ENCODE measurements around the gene ESR1. TPM values are rescaled to one million over a fixed set of nuclear protein-coding genes. Genes with fewer than 3 reads are reported as not detected.

ESR1 gene
- total RNA-seq, 2 donors from 2014 or later: 4.9 TPM

- peak overlapping the region; percentile 60 to 70 for H3K27ac ChIP-seq
- DNase-seq (ENCODE audit: low spot score) (peak; percentile 92), ATAC-seq (ENCODE audit: insufficient number of reproducible peaks, low FRiP score, low read depth) (peak; percentile 99)
- H3K4me1 ChIP-seq (ENCODE audit: control insufficient read depth in 1 of 2, low read depth in 2 of 2): peaks cover 29 to 53% of the 10 kb centered on the region in 2 donors
- TF ChIP-seq, protein P1, sequence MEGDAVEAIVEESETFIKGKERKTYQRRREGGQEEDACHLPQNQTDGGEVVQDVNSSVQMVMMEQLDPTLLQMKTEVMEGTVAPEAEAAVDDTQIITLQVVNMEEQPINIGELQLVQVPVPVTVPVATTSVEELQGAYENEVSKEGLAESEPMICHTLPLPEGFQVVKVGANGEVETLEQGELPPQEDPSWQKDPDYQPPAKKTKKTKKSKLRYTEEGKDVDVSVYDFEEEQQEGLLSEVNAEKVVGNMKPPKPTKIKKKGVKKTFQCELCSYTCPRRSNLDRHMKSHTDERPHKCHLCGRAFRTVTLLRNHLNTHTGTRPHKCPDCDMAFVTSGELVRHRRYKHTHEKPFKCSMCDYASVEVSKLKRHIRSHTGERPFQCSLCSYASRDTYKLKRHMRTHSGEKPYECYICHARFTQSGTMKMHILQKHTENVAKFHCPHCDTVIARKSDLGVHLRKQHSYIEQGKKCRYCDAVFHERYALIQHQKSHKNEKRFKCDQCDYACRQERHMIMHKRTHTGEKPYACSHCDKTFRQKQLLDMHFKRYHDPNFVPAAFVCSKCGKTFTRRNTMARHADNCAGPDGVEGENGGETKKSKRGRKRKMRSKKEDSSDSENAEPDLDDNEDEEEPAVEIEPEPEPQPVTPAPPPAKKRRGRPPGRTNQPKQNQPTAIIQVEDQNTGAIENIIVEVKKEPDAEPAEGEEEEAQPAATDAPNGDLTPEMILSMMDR (IDR thresholded peaks at IDR 0.05): no peak
- no peak overlapping the region for H3K4me3 ChIP-seq
- no peaks in the 10 kb centered on the region for H3K9me3 ChIP-seq
- H3K27me3 ChIP-seq (replicated peaks; ENCODE audit: insufficient read depth): no peaks in the 10 kb centered on the region
- no peaks in the 10 kb centered on the region for H3K36me3 ChIP-seq
Measured at GRCh38 chr6:152094992-152095592, 287.6 kb downstream of the ESR1 start.

DNA sequence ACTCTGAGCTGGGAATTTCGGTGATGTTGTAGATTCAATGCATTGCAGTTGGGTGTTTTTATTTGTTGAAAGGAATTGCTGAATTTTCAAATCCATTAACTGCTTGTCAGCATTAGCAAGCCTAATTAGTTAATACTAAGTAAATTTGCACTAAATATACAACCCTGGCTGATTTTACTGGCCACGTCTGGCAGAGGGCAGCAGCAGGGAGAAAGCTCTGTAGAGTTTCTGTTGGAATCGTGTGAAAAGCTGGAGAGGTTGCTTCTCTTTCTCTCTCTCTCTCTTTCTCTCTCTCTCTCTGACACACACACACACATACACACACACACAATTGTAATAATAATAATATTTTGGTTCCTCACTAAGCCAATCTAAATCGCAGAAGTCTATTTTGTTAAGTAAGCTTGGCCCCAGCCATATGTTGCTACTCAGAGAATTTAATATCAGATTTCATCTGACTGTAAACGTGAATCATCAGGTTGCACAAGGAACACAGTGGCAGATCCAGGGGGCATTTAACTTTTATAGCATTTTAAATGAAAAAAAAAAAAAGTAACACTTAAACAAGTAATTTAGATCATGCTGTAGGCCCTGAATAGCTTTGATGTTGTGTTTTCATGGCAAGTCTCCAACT is 289.5 kb downstream of the ESR1 start:
- Histone ChIP-seq H3K36me3 (no peaks in the 10 kb centered on the region), H3K4me1 (ENCODE audit: control insufficient read depth in 1 of 2, low read depth in 2 of 2) (peaks cover 29 to 42% of the 10 kb centered on the region in 2 donors), H3K27ac (peak overlapping the region; percentile 58 to 70), H3K4me3 (no peak overlapping the region), H3K27me3 (replicated peaks; ENCODE audit: insufficient read depth) (no peaks in the 10 kb centered on the region), H3K9me3 (no peaks in the 10 kb centered on the region)
- DNase-seq (ENCODE audit: low spot score) (no peak), ATAC-seq (ENCODE audit: insufficient number of reproducible peaks, low FRiP score, low read depth) (no peak)
- TF ChIP-seq, protein P1 (IDR thresholded peaks at IDR 0.05): no peak

GRCh38 chr6:152098683-152099082 is 291.2 kb downstream of the ESR1 start:
- H3K4me3 ChIP-seq: no peak overlapping the region
- TF ChIP-seq, protein P1 (IDR thresholded peaks at IDR 0.05): no peak
- H3K27ac ChIP-seq: no peak overlapping the region
- no peaks in the 10 kb centered on the region for H3K36me3 ChIP-seq
- DNase-seq (ENCODE audit: low spot score) (no peak), ATAC-seq (ENCODE audit: insufficient number of reproducible peaks, low FRiP score, low read depth) (no peak)
- peaks cover 29 to 38% of the 10 kb centered on the region in 2 donors for H3K4me1 ChIP-seq (ENCODE audit: control insufficient read depth in 1 of 2, low read depth in 2 of 2)
- H3K9me3 ChIP-seq: no peaks in the 10 kb centered on the region
- no peaks in the 10 kb centered on the region for H3K27me3 ChIP-seq (replicated peaks; ENCODE audit: insufficient read depth)

GRCh38 chr6:152099446-152100182 is 292.1 kb downstream of the ESR1 start:
- H3K27me3 ChIP-seq (replicated peaks; ENCODE audit: insufficient read depth): no peaks in the 10 kb centered on the region
- H3K9me3 ChIP-seq: no peaks in the 10 kb centered on the region
- H3K36me3 ChIP-seq: no peaks in the 10 kb centered on the region
- H3K4me3 ChIP-seq: no peak overlapping the region
- no peak overlapping the region for H3K27ac ChIP-seq
- DNase-seq (ENCODE audit: low spot score) (no peak), ATAC-seq (ENCODE audit: insufficient number of reproducible peaks, low FRiP score, low read depth) (no peak)
- TF ChIP-seq, protein P1 (IDR thresholded peaks at IDR 0.05): no peak
- H3K4me1 ChIP-seq (ENCODE audit: control insufficient read depth in 1 of 2, low read depth in 2 of 2): peaks cover 25 to 34% of the 10 kb centered on the region in 2 donors

DNA sequence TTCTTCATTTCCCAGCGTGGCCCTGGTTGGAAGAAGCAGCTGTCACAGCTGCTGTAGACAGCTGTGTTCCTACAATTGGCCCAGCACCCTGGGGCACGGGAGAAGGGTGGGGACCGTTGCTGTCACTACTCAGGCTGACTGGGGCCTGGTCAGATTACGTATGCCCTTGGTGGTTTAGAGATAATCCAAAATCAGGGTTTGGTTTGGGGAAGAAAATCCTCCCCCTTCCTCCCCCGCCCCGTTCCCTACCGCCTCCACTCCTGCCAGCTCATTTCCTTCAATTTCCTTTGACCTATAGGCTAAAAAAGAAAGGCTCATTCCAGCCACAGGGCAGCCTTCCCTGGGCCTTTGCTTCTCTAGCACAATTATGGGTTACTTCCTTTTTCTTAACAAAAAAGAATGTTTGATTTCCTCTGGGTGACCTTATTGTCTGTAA is 292.7 kb downstream of the ESR1 start:
- H3K4me1 ChIP-seq (ENCODE audit: control insufficient read depth in 1 of 2, low read depth in 2 of 2): peaks cover 22 to 29% of the 10 kb centered on the region in 2 donors
- no peaks in the 10 kb centered on the region for H3K27me3 ChIP-seq (replicated peaks; ENCODE audit: insufficient read depth)
- ATAC-seq (ENCODE audit: insufficient number of reproducible peaks, low FRiP score, low read depth): no peak
- H3K9me3 ChIP-seq: no peaks in the 10 kb centered on the region
- no peak for DNase-seq (ENCODE audit: low spot score)
- H3K4me3 ChIP-seq: no peak overlapping the region
- TF ChIP-seq, protein P1 (IDR thresholded peaks at IDR 0.05): no peak
- no peaks in the 10 kb centered on the region for H3K36me3 ChIP-seq
- no peak overlapping the region for H3K27ac ChIP-seq
